Mesenchymal stem cell (in vitro differentiated cells and primary cell): ENCODE results near the gene MMP21.

ENCODE experiments used
- DNase-seq: peaks from one replicate; pipeline ENCODE4 v3.0.0-alpha.2; 2013
- H2AFZ ChIP-seq: one replicate; pipeline ENCODE4 v1.6.1; 2013; ENCODE audit warnings: low read depth, mild to moderate bottlenecking, control low read depth, inconsistent platforms, low read length, moderate library complexity
- H2AK5ac ChIP-seq: 2 replicates; pipeline ENCODE4 v1.6.1; 2013; ENCODE audit warnings: low read length, moderate library complexity, mild to moderate bottlenecking, inconsistent platforms; ENCODE audit not compliant: severe bottlenecking
- H2BK120ac ChIP-seq: one replicate; pipeline ENCODE4 v1.6.1; 2013; ENCODE audit warnings: low read depth, mild to moderate bottlenecking, inconsistent platforms, low read length, moderate library complexity
- H2BK12ac ChIP-seq, 2 experiments: one replicate each; pipeline ENCODE4 v1.6.1; 2013; ENCODE audit warnings: inconsistent platforms in 2 of 2, low read length in 2 of 2, mild to moderate bottlenecking in 2 of 2, moderate library complexity in 2 of 2, control low read depth in 1 of 2
- H2BK15ac ChIP-seq: one replicate; pipeline ENCODE4 v1.6.1; 2013; ENCODE audit warnings: mild to moderate bottlenecking, low read depth, inconsistent platforms; ENCODE audit not compliant: poor library complexity, severe bottlenecking
- H2BK5ac ChIP-seq: 2 replicates; pipeline ENCODE4 v1.6.1; 2013; ENCODE audit warnings: low read depth, mild to moderate bottlenecking, low read length, control low read depth, inconsistent platforms; ENCODE audit not compliant: poor library complexity, severe bottlenecking
- H3K14ac ChIP-seq, 2 experiments: one replicate each; pipeline ENCODE4 v1.6.1; 2013; ENCODE audit warnings: inconsistent platforms in 2 of 2, low read length in 2 of 2, control low read depth in 1 of 2, mild to moderate bottlenecking in 1 of 2, moderate library complexity in 1 of 2
- H3K18ac ChIP-seq, 2 experiments: one replicate each; pipeline ENCODE4 v1.6.1; 2013; ENCODE audit warnings: inconsistent platforms in 2 of 2, low read length in 2 of 2, control low read depth in 1 of 2, low read depth in 1 of 2, mild to moderate bottlenecking in 1 of 2
- H3K23ac ChIP-seq, 2 experiments: one replicate each; pipeline ENCODE4 v1.6.1; 2013; ENCODE audit warnings: inconsistent platforms in 2 of 2, low read length in 2 of 2, mild to moderate bottlenecking in 2 of 2, moderate library complexity in 2 of 2, control low read depth in 1 of 2
- H3K27ac ChIP-seq: 2 replicates; pipeline ENCODE4 v1.5.1; 2013; ENCODE audit warnings: mild to moderate bottlenecking, moderate library complexity, low read length, control low read depth, inconsistent platforms; ENCODE audit not compliant: poor library complexity, severe bottlenecking
- H3K27me3 ChIP-seq, 2 experiments: 2 replicates each; pipeline versions ENCODE4 v1.6.1 to v1.7.0; 2013; ENCODE audit warnings: low read length in 2 of 2, mild to moderate bottlenecking in 2 of 2, moderate library complexity in 2 of 2, control low read depth in 1 of 2, inconsistent platforms in 1 of 2; ENCODE audit not compliant: control insufficient read depth in 1 of 2, insufficient read depth in 1 of 2
- H3K36me3 ChIP-seq, 2 experiments: 2 replicates each; pipeline versions ENCODE4 v1.6.1 to v1.7.0; 2013; ENCODE audit warnings: low read length in 2 of 2, control low read depth in 1 of 2, inconsistent platforms in 1 of 2, low read depth in 1 of 2, mild to moderate bottlenecking in 1 of 2; ENCODE audit not compliant: insufficient read depth in 2 of 2, control insufficient read depth in 1 of 2
- H3K4ac ChIP-seq, 2 experiments: one replicate each; pipeline ENCODE4 v1.6.1; 2013; ENCODE audit warnings: inconsistent platforms in 2 of 2, low read length in 2 of 2, mild to moderate bottlenecking in 2 of 2, moderate library complexity in 2 of 2, control low read depth in 1 of 2, low read depth in 1 of 2
- H3K4me1 ChIP-seq: 2 replicates; pipeline ENCODE4 v1.6.1; 2013; ENCODE audit warnings: low read depth, low read length, control low read depth; ENCODE audit not compliant: control insufficient read depth, insufficient read depth
- H3K4me2 ChIP-seq: 2 replicates; pipeline ENCODE4 v1.6.1; 2013; ENCODE audit warnings: low read length, mild to moderate bottlenecking, inconsistent platforms; ENCODE audit not compliant: poor library complexity, severe bottlenecking
- H3K4me3 ChIP-seq, 2 experiments: 2 replicates each; pipeline versions ENCODE4 v1.5.1 to v1.7.0; 2013; ENCODE audit warnings: low read length in 2 of 2, mild to moderate bottlenecking in 2 of 2, control low read depth in 1 of 2, low read depth in 1 of 2; ENCODE audit not compliant: insufficient read depth in 1 of 2
- H3K79me1 ChIP-seq: replicated peaks from 2 replicates; pipeline ENCODE4 v1.6.1; 2013; ENCODE audit warnings: mild to moderate bottlenecking, control low read depth, low read length, inconsistent platforms; ENCODE audit not compliant: poor library complexity, severe bottlenecking
- H3K9ac ChIP-seq: 2 replicates; pipeline ENCODE4 v1.7.0; 2013; ENCODE audit warnings: mild to moderate bottlenecking, low read length, moderate library complexity
- H3K9me3 ChIP-seq: 2 replicates; pipeline ENCODE4 v1.7.0; 2013; ENCODE audit warnings: mild to moderate bottlenecking, low read length; ENCODE audit not compliant: control insufficient read depth
- H4K8ac ChIP-seq: one replicate; pipeline ENCODE4 v1.6.1; 2013; ENCODE audit warnings: inconsistent platforms, mild to moderate bottlenecking, low read length, moderate library complexity
- H4K91ac ChIP-seq: one replicate; pipeline ENCODE4 v1.6.1; 2013; ENCODE audit warnings: mild to moderate bottlenecking, low read length, inconsistent platforms
- WGBS: methylation state at CpG from one replicate; pipeline ENCODE4 v1.1.7; 2013; ENCODE audit warnings: mixed read lengths; 5-methylcytosine and 5-hydroxymethylcytosine counted together

The MMP21 gene

DNA sequence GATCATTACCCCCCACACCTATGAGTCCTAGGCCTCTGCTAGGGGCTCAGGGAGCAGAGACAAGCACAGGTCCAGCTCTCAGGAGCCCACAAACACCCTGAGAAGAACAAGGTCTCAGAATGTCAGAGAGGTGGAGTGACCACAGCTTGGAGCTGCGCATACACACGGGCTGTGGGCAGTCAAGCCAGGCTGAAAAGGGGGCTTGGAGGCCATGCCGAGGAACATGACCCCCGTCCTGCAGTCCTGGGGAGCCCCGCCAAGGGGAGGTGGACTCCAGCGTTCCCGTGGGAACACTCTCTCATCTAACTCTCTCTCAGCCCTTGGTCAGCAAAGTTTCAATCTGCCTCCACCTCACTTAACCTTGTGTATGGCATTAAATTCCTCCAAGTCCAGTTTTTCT, 7.8 kb upstream of the MMP21 start:
- no peak overlapping the region for H3K18ac ChIP-seq
- no peak overlapping the region for H3K14ac ChIP-seq
- peaks cover 4 to 7% of the 10 kb centered on the region in 2 experiments for H3K36me3 ChIP-seq
- DNase-seq: no peak
- no peak overlapping the region for H3K4me3 ChIP-seq
- H3K27ac ChIP-seq: no peak overlapping the region
- no peak overlapping the region for H2AK5ac ChIP-seq
- H3K79me1 ChIP-seq: no peaks in the 10 kb centered on the region
- H4K91ac ChIP-seq: no peak overlapping the region
- no peak overlapping the region for H4K8ac ChIP-seq
- peaks cover 5% of the 10 kb centered on the region for H3K4me1 ChIP-seq
- H2BK120ac ChIP-seq: no peak overlapping the region
- H2BK15ac ChIP-seq: no peak overlapping the region
- no peak overlapping the region for H3K9ac ChIP-seq
- no peak overlapping the region for H3K23ac ChIP-seq
- H2BK5ac ChIP-seq: no peak overlapping the region
- H3K9me3 ChIP-seq: no peaks in the 10 kb centered on the region
- peaks cover 0 to 6% of the 10 kb centered on the region in 2 experiments for H3K27me3 ChIP-seq
- no peak overlapping the region for H2BK12ac ChIP-seq
- H3K4ac ChIP-seq: no peak overlapping the region
- no peak overlapping the region for H3K4me2 ChIP-seq
- 98% methylated on average over 7 of the region's 7 CpGs for WGBS
- no peak overlapping the region for H2AFZ ChIP-seq

DNA sequence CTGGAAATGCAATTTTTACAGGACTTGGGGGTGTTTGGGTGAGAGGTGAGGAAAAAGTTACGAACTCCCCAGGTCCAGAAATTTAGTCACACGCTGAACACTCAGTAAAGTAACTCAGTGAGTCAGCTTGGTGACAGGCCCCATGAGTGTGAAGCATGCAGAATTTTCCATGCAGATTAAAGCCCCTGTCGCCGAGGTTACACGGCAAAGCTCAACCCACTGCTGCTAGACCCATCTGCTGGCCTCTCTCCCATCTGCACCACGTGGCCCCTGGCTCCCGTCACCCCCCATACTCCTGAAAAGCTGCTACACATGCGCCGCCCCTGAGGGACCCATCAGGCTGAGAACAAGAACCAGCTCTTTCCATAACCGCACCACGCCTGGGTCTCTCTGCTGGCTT, 7.0 kb upstream of the MMP21 start:
- H3K9ac ChIP-seq: no peak overlapping the region
- H2BK120ac ChIP-seq: no peak overlapping the region
- no peak overlapping the region for H3K14ac ChIP-seq
- no peak overlapping the region for H3K4ac ChIP-seq
- no peak overlapping the region for H3K23ac ChIP-seq
- H3K79me1 ChIP-seq: no peaks in the 10 kb centered on the region
- no peak overlapping the region for H3K4me3 ChIP-seq
- H2BK5ac ChIP-seq: no peak overlapping the region
- H3K27me3 ChIP-seq: peaks cover under 1 to 11% of the 10 kb centered on the region in 2 experiments
- H3K9me3 ChIP-seq: no peaks in the 10 kb centered on the region
- no peak overlapping the region for H3K18ac ChIP-seq
- peaks cover 0 to 3% of the 10 kb centered on the region in 2 experiments for H3K36me3 ChIP-seq
- WGBS: 91% methylated on average over 11 of the region's 11 CpGs
- H3K4me2 ChIP-seq: no peak overlapping the region
- no peak overlapping the region for H2BK15ac ChIP-seq
- H2AK5ac ChIP-seq: no peak overlapping the region
- H4K91ac ChIP-seq: no peak overlapping the region
- H3K27ac ChIP-seq: no peak overlapping the region
- no peak overlapping the region for H2BK12ac ChIP-seq
- DNase-seq: peak; percentile 10
- no peak overlapping the region for H4K8ac ChIP-seq
- peaks cover 5% of the 10 kb centered on the region for H3K4me1 ChIP-seq
- no peak overlapping the region for H2AFZ ChIP-seq

DNA sequence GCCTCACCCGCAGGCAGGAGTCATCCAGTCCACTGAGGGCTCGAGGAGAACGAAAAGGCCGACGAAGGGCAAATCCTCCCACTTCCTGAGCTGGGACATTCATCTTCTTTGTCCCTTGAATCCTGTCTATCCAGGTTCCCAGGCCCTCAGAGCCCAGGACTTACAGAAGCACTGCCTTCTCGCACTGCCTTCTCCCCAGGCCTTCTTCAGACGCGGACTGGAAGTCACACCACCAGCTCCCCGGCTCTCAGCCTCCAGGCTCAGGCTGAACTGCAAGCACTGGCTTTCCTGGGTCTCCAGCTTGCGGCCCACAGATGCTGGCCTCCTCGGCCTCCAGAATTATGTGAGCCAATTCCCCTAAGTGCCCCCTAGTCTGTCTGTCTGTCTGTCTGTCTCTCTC, 6.4 kb upstream of the MMP21 start:
- H3K14ac ChIP-seq: no peak overlapping the region
- peaks cover 5% of the 10 kb centered on the region for H3K4me1 ChIP-seq
- no peaks in the 10 kb centered on the region for H3K9me3 ChIP-seq
- H2BK12ac ChIP-seq: no peak overlapping the region
- no peak overlapping the region for H4K8ac ChIP-seq
- no peak overlapping the region for H3K9ac ChIP-seq
- no peak overlapping the region for H3K27ac ChIP-seq
- no peak overlapping the region for H2AK5ac ChIP-seq
- no peak for DNase-seq
- H3K79me1 ChIP-seq: no peaks in the 10 kb centered on the region
- H3K18ac ChIP-seq: no peak overlapping the region
- H3K36me3 ChIP-seq: peaks cover 0 to under 1% of the 10 kb centered on the region in 2 experiments
- H2BK120ac ChIP-seq: no peak overlapping the region
- no peak overlapping the region for H2BK5ac ChIP-seq
- H3K27me3 ChIP-seq: peaks cover 4 to 16% of the 10 kb centered on the region in 2 experiments
- no peak overlapping the region for H4K91ac ChIP-seq
- H3K4me3 ChIP-seq: no peak overlapping the region
- H2AFZ ChIP-seq: no peak overlapping the region
- WGBS: 88% methylated on average over 11 of the region's 11 CpGs
- H3K4ac ChIP-seq: no peak overlapping the region
- H3K23ac ChIP-seq: no peak overlapping the region
- no peak overlapping the region for H2BK15ac ChIP-seq
- H3K4me2 ChIP-seq: no peak overlapping the region

DNA sequence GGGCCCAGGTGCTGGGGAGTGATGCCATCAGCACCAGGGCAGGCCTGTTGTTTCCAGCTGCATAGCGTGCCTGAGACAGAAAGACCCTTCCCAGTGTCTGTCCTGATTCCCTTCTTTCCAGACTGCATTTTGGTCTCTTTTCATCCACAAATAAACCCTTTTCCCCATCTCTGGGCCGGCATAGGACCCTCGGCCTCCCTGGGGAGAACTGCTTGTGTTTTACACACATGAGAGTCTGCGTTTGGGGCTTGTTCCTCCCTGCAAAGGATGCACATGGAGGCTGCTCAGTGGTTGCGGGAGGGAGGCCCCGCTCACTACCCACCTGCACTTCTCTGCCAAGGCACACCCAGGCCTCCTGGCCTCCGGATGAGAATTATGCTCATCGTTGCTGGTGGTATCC, 5.8 kb upstream of the MMP21 start:
- H3K9me3 ChIP-seq: no peaks in the 10 kb centered on the region
- H3K36me3 ChIP-seq: no peaks in the 10 kb centered on the region
- no peak overlapping the region for H3K4me2 ChIP-seq
- H3K23ac ChIP-seq: no peak overlapping the region
- H3K4me3 ChIP-seq: no peak overlapping the region
- peaks cover 8 to 16% of the 10 kb centered on the region in 2 experiments for H3K27me3 ChIP-seq
- no peak overlapping the region for H3K14ac ChIP-seq
- no peak overlapping the region for H2BK120ac ChIP-seq
- no peak overlapping the region for H2AK5ac ChIP-seq
- no peak for DNase-seq
- H3K9ac ChIP-seq: no peak overlapping the region
- H3K18ac ChIP-seq: no peak overlapping the region
- no peak overlapping the region for H4K8ac ChIP-seq
- H2BK5ac ChIP-seq: no peak overlapping the region
- no peak overlapping the region for H2AFZ ChIP-seq
- WGBS: 93% methylated on average over 8 of the region's 8 CpGs
- H3K79me1 ChIP-seq: no peaks in the 10 kb centered on the region
- no peak overlapping the region for H2BK12ac ChIP-seq
- H3K27ac ChIP-seq: no peak overlapping the region
- H3K4me1 ChIP-seq: peaks cover 2% of the 10 kb centered on the region
- H2BK15ac ChIP-seq: no peak overlapping the region
- H4K91ac ChIP-seq: no peak overlapping the region
- H3K4ac ChIP-seq: no peak overlapping the region
